Measurements from ENCODE around the gene USP2.

USP2 gene

DNA sequence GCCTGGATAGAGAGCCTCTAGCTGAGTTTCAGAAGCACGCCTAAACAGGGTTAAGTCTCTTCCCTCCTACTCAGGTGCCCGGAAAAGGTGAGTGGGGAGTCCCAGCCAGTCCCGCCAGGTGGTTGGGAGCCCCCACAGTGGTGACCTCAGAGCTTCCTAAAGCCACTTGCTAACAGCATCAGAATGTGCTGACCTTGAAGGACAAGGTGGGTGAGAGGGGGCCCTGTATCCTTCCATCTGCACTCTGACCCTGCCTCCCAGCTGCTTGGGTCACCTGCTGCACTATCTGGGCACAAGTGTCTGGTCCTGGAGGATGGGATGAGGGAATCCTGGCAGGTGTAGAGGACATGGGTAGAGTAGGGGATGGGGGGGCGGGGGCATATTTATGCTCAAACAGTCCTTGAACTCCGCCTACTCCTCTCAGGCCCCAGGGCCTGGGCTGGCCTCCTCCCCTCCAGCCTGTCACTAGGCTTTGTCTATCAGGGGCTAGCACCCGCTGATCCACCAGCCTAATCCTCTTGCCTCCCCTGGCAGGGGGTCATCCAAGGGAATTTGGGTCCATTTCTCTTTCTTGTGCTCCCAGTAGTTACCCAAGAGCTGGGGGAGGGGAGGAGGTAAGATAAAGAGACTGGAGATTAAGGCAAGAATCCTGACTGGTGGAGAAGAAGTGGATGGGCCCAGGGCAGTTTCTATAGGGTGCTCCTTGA lies 3.4 kb downstream of the USP2 start:
- H3K9me3 ChIP-seq (ENCODE audit: control insufficient read depth in 2 of 2, low read length in 2 of 2) = no peaks in the 10 kb centered on the region
- H3K9ac ChIP-seq (ENCODE audit: low read depth in 1 of 2, low read length in 2 of 2) = no peak overlapping the region
- no peaks in the 10 kb centered on the region for H3K36me3 ChIP-seq (ENCODE audit: control insufficient read depth in 2 of 2, insufficient read depth in 2 of 2, low read length in 2 of 2)
- H3K27ac ChIP-seq (ENCODE audit: low read depth in 2 of 2, low read length in 2 of 2) = no peak overlapping the region
- peaks cover 0 to 3% of the 10 kb centered on the region in 2 donors for H3K27me3 ChIP-seq (ENCODE audit: control insufficient read depth in 2 of 2, insufficient read depth in 2 of 2, low read length in 2 of 2)
- H3K4me3 ChIP-seq (ENCODE audit: low read length in 2 of 2) = no peak overlapping the region
- peaks cover 14 to 21% of the 10 kb centered on the region in 2 donors for H3K4me1 ChIP-seq (ENCODE audit: control insufficient read depth in 2 of 2, insufficient read depth in 2 of 2, low read length in 2 of 2)

DNA sequence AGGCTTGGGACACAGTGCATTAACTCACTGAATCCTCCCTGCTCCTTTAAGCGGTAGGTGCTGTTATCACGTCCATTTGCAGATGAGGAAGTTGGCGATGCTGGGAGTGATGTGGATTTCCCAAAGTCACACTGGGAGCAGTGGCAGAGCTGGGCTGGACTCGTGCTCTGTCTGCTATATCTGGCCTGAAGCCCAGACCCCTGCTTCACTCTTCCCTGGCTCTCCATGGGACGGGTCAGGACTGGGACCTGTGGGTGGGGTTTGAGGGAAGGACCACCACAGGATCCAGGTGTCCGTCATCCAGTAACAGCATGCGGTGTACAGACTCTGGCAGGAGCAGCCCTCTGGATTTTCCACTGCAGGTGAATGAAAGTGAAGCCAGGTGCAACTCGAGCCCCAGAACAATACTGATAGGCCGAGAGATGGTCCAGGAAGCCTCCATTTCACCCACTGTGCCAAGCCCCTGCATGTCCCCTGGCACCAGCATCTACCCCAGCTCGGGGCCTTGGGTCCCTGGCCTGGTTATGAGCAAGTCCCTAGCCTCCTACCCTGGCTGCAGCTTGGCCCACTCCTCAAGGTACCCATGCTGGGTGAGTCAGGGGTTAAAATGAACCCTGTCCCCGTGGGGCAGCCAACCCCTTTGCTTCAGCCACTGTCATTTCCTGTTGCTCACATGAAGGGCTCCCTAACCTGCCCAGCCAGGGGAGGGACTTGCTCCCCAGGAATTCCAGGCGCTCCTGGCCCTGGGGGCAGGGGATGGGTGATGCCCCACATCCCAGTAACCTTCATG lies 4.2 kb downstream of the USP2 start:
- no peak overlapping the region for H3K27ac ChIP-seq (ENCODE audit: low read depth in 2 of 2, low read length in 2 of 2)
- H3K4me1 ChIP-seq (ENCODE audit: control insufficient read depth in 2 of 2, insufficient read depth in 2 of 2, low read length in 2 of 2) = peaks cover 14 to 21% of the 10 kb centered on the region in 2 donors

DNA sequence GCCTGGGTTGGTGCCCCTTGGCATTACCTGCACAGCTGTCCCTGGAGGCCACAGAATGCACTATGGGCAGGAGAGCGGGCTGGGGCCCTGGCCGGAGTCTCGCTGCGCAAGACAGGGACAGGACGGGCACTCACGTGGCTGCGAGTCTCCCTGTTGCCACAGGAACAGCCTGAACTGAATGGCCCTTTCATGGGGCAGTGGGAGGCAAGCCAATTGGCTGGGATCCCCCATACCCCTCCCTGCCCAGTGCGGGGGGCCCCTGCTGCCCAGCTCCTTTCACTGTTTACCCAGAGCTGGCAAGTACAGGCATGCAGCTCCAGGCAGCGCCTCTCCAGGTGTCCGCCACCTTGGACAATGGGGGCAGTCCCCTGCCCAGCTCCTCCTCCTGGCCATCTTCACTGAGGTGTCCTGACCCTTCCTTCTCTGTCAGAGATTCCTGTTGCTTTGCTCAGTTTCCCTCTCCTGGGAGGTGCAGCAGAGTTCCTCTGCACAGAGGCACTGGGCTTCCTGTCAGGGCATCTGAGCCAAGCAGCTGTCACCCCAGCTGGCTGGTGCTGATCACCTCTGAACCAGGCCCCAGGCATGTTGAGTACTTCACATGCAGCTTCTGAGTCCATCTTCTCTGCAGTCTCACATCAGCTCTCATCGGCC lies 5.2 kb downstream of the USP2 start:
- H3K4me3 ChIP-seq (ENCODE audit: low read length in 2 of 2) = no peak overlapping the region
- no peak overlapping the region for H3K9ac ChIP-seq (ENCODE audit: low read depth in 1 of 2, low read length in 2 of 2)
- H3K27me3 ChIP-seq (ENCODE audit: control insufficient read depth in 2 of 2, insufficient read depth in 2 of 2, low read length in 2 of 2) = peaks cover 0 to 1% of the 10 kb centered on the region in 2 donors
- H3K27ac ChIP-seq (ENCODE audit: low read depth in 2 of 2, low read length in 2 of 2) = peak overlapping the region; percentile 42 to 58
- H3K36me3 ChIP-seq (ENCODE audit: control insufficient read depth in 2 of 2, insufficient read depth in 2 of 2, low read length in 2 of 2) = no peaks in the 10 kb centered on the region
- peaks cover 7 to 17% of the 10 kb centered on the region in 2 donors for H3K4me1 ChIP-seq (ENCODE audit: control insufficient read depth in 2 of 2, insufficient read depth in 2 of 2, low read length in 2 of 2)
- no peaks in the 10 kb centered on the region for H3K9me3 ChIP-seq (ENCODE audit: control insufficient read depth in 2 of 2, low read length in 2 of 2)

More for the DNA sequence above, 4.2 kb downstream of the USP2 start:
- H3K27me3 ChIP-seq (ENCODE audit: control insufficient read depth in 2 of 2, insufficient read depth in 2 of 2, low read length in 2 of 2) = peaks cover 0 to 1% of the 10 kb centered on the region in 2 donors
- no peak overlapping the region for H3K9ac ChIP-seq (ENCODE audit: low read depth in 1 of 2, low read length in 2 of 2)
- no peak overlapping the region for H3K4me3 ChIP-seq (ENCODE audit: low read length in 2 of 2)
- no peaks in the 10 kb centered on the region for H3K9me3 ChIP-seq (ENCODE audit: control insufficient read depth in 2 of 2, low read length in 2 of 2)
- no peaks in the 10 kb centered on the region for H3K36me3 ChIP-seq (ENCODE audit: control insufficient read depth in 2 of 2, insufficient read depth in 2 of 2, low read length in 2 of 2)

DNA sequence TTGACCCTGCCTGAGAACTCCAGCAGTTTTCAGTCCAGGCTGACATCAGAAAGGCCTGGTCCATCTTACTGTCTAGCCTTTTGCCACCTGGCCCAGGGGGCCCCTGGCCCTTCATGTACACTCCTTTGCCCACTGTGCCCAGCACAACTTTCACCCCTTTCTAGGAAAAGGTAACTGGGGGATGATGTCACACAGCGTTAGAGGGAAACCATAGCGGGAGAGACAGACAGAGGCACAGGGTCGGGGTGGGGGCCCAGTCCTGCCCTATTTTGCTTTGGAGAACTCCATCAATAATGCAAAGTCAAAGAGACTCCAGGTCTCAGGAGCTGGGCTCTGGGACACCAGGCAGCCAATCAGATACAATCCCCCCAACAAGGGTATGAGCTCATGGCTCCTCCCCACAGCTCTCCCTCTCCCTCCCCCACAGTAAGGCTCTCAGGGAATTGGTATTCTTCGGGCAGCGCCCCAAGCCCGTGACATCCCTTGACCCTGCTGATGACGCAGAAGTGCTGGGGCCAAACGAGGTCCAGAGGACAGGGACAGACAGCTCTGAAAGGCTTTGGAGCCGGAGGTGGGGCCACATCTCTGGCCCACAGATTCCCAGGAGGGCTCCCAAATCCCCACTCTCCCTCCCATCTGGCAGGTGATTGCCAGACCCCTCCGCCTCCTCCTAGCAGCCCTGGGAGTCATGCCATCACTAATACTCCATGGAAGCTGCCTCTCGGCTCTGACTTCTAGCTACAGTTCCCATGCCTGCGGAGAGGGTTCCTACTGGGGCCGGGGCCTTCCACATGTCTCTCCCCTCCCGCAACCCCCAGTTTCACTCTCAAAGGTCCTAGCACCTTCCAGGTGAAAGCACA lies 5.9 kb downstream of the USP2 start:
- peak overlapping the region; percentile 42 to 58 for H3K27ac ChIP-seq (ENCODE audit: low read depth in 2 of 2, low read length in 2 of 2)
- H3K27me3 ChIP-seq (ENCODE audit: control insufficient read depth in 2 of 2, insufficient read depth in 2 of 2, low read length in 2 of 2) = no peaks in the 10 kb centered on the region
- H3K4me3 ChIP-seq (ENCODE audit: low read length in 2 of 2) = no peak overlapping the region
- peaks cover 7 to 21% of the 10 kb centered on the region in 2 donors for H3K4me1 ChIP-seq (ENCODE audit: control insufficient read depth in 2 of 2, insufficient read depth in 2 of 2, low read length in 2 of 2)
- H3K36me3 ChIP-seq (ENCODE audit: control insufficient read depth in 2 of 2, insufficient read depth in 2 of 2, low read length in 2 of 2) = no peaks in the 10 kb centered on the region
- H3K9me3 ChIP-seq (ENCODE audit: control insufficient read depth in 2 of 2, low read length in 2 of 2) = no peaks in the 10 kb centered on the region
- H3K9ac ChIP-seq (ENCODE audit: low read depth in 1 of 2, low read length in 2 of 2) = peak overlapping the region in 1 of 2 donors; percentile 17

DNA sequence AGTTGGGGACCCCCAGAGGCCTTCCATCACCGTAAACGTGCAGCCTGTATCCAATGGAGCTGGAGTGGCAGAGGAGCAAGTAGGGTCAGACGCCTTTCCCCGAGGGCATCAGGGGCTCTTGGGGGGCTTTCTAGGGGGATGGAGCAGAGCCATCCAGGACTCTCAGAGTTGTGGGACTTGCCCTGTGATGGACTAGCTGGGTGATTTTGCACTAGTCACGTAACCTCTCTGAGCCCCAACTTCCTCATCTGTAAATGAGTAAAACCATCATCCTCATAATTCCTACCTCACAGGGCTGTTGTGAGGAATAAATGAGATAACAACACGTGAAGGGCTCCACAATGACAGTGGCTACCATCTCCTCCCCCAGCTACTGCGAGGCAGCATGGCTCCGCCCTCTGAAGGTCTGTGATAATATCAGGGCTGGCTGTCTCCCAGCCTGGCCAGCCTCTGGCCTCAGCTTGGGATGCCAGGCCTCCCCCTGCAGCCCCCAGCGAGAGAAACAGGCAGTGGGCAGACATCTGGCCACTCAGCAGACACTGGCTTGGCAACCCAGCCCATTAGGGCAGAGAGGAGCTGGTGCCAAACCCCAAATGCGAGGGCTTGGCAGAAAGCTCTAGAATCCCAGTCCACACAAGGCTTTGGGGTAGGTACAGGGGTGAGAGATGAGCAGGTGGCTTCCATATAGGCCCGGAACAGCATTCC lies 6.7 kb downstream of the USP2 start:
- H3K9ac ChIP-seq (ENCODE audit: low read depth in 1 of 2, low read length in 2 of 2) = peak overlapping the region in 1 of 2 donors; percentile 17
- H3K9me3 ChIP-seq (ENCODE audit: control insufficient read depth in 2 of 2, low read length in 2 of 2) = no peaks in the 10 kb centered on the region
- no peaks in the 10 kb centered on the region for H3K27me3 ChIP-seq (ENCODE audit: control insufficient read depth in 2 of 2, insufficient read depth in 2 of 2, low read length in 2 of 2)
- H3K36me3 ChIP-seq (ENCODE audit: control insufficient read depth in 2 of 2, insufficient read depth in 2 of 2, low read length in 2 of 2) = no peaks in the 10 kb centered on the region
- H3K4me3 ChIP-seq (ENCODE audit: low read length in 2 of 2) = no peak overlapping the region
- H3K4me1 ChIP-seq (ENCODE audit: control insufficient read depth in 2 of 2, insufficient read depth in 2 of 2, low read length in 2 of 2) = peaks cover 12 to 28% of the 10 kb centered on the region in 2 donors
- H3K27ac ChIP-seq (ENCODE audit: low read depth in 2 of 2, low read length in 2 of 2) = peak overlapping the region; percentile 2 to 58

DNA sequence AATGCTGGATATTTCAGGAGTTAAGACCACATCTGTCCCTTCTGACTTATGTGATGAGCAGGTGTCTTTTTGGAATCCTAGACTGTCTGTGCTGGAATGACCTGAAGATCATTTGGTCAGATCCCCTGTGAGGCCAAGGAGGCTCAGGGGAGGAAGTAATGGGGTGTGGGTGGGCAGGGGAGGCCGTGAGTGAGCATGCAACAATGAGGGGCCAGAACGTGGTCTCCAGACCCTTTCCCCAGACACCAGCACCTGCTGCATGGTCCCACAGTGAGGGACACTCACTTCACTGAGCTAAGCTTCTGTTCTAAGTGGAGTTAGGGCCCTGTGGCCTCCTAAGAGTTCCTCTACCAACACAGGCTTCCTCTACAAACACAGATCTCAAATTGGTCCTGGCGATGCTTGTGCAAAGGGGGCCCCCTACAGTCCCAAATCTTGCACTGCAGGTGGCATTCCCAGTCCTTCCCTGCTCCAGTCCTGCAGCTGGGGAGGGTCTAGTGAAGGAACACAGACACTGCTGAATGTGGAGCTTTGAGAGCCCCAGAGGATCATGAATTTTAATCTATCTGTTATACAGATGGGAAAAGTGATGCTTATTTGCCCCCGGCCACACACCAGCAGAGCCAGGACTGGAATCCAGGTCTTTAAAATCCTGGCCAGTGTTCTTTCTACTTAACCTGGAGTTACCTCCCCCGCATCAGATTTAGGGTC lies 7.4 kb downstream of the USP2 start:
- Histone ChIP-seq H3K9me3 (ENCODE audit: control insufficient read depth in 2 of 2, low read length in 2 of 2) (no peaks in the 10 kb centered on the region), H3K27me3 (ENCODE audit: control insufficient read depth in 2 of 2, insufficient read depth in 2 of 2, low read length in 2 of 2) (no peaks in the 10 kb centered on the region), H3K9ac (ENCODE audit: low read depth in 1 of 2, low read length in 2 of 2) (no peak overlapping the region), H3K27ac (ENCODE audit: low read depth in 2 of 2, low read length in 2 of 2) (no peak overlapping the region), H3K36me3 (ENCODE audit: control insufficient read depth in 2 of 2, insufficient read depth in 2 of 2, low read length in 2 of 2) (no peaks in the 10 kb centered on the region), H3K4me3 (ENCODE audit: low read length in 2 of 2) (no peak overlapping the region), H3K4me1 (ENCODE audit: control insufficient read depth in 2 of 2, insufficient read depth in 2 of 2, low read length in 2 of 2) (peaks cover 18 to 35% of the 10 kb centered on the region in 2 donors)

DNA sequence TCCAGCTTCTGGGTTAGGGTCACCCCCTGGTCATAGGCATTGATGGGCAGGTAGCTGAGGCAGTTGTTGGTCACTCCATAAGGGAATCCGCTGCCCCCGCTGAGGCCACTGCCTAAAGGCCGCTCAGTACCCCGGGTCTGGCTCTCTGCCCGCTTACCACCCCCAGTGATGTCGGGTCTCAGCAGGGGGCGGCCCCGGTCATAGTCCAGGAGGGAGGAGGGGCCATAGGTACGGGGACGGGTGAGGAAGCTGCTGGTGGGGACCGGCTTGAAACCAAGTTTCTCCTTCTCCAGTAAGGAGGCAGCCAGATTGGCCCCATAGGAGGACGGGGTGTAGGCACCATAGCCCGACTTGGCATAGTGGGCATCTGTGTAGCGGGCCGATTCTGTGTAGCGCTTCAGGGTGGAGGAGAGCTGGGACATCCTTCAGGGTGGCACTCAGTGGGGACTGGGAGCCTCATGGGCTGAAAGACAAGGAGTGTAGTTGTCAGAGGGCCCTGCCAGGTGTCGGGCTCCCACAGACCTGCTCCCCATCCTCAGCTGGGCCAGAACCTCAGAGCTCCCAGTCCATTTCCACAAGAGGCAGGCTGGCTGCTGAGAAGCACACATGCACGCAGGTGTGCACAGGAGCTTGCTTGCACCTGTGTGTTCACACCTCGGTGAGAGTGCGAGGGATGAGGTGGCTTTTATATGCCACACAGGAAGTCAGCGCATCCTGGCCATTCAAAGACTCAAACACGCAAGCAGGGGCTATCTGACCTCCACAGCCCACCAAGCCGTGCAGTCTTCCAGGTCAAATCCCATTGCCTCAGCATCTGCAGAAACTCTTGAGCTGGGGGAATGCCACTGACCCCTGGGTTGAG lies 8.2 kb downstream of the USP2 start:
- Histone ChIP-seq H3K36me3 (ENCODE audit: control insufficient read depth in 2 of 2, insufficient read depth in 2 of 2, low read length in 2 of 2) (no peaks in the 10 kb centered on the region), H3K9ac (ENCODE audit: low read depth in 1 of 2, low read length in 2 of 2) (no peak overlapping the region), H3K4me1 (ENCODE audit: control insufficient read depth in 2 of 2, insufficient read depth in 2 of 2, low read length in 2 of 2) (peaks cover 25 to 43% of the 10 kb centered on the region in 2 donors), H3K27me3 (ENCODE audit: control insufficient read depth in 2 of 2, insufficient read depth in 2 of 2, low read length in 2 of 2) (no peaks in the 10 kb centered on the region), H3K27ac (ENCODE audit: low read depth in 2 of 2, low read length in 2 of 2) (no peak overlapping the region), H3K9me3 (ENCODE audit: control insufficient read depth in 2 of 2, low read length in 2 of 2) (no peaks in the 10 kb centered on the region), H3K4me3 (ENCODE audit: low read length in 2 of 2) (no peak overlapping the region)

DNA sequence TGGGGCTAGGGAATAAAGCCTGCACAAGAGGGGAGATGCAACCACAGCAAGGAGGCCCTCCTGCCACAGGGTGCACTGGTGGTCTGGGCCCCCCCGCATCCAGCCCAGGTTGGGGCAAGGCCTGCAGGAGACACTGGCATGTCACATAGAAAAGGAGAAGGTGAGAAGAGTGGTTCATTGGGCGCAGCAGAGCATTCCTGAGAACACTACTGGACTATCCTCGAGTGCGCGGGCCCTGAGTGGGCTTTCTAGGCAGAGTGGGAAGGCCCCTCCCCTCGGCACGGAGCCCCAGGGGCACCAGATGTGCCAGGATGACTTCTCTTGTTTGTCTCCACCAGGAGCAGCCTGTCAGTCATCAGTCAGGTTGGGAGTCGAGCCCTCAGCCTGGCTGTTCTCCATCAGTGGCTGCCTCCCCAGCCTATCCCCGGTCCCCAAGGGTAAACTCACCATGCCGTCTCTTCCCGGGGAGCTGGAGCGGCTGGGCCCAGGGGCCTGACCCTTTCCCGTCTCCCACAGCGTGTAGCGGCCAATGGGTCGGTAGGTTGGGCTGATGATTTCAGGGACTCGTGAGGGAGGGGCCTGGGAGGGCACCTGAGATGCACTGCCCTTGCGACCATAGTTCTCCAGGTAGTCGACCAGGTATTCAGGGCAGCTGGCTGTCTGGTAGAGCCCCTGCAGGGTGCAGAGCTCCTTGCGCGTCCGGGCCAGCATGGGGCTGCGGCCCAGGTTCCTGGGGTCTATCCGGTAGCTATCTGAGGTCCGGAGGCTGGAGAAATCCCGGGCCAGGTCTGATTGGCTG lies 9.0 kb downstream of the USP2 start:
- Histone ChIP-seq H3K9ac (ENCODE audit: low read depth in 1 of 2, low read length in 2 of 2) (no peak overlapping the region), H3K36me3 (ENCODE audit: control insufficient read depth in 2 of 2, insufficient read depth in 2 of 2, low read length in 2 of 2) (no peaks in the 10 kb centered on the region), H3K9me3 (ENCODE audit: control insufficient read depth in 2 of 2, low read length in 2 of 2) (no peaks in the 10 kb centered on the region), H3K4me3 (ENCODE audit: low read length in 2 of 2) (no peak overlapping the region), H3K27ac (ENCODE audit: low read depth in 2 of 2, low read length in 2 of 2) (no peak overlapping the region), H3K4me1 (ENCODE audit: control insufficient read depth in 2 of 2, insufficient read depth in 2 of 2, low read length in 2 of 2) (peaks cover 34 to 51% of the 10 kb centered on the region in 2 donors), H3K27me3 (ENCODE audit: control insufficient read depth in 2 of 2, insufficient read depth in 2 of 2, low read length in 2 of 2) (no peaks in the 10 kb centered on the region)
